ENCODE measurements around the gene OSGIN1.

The OSGIN1 gene, protein sequence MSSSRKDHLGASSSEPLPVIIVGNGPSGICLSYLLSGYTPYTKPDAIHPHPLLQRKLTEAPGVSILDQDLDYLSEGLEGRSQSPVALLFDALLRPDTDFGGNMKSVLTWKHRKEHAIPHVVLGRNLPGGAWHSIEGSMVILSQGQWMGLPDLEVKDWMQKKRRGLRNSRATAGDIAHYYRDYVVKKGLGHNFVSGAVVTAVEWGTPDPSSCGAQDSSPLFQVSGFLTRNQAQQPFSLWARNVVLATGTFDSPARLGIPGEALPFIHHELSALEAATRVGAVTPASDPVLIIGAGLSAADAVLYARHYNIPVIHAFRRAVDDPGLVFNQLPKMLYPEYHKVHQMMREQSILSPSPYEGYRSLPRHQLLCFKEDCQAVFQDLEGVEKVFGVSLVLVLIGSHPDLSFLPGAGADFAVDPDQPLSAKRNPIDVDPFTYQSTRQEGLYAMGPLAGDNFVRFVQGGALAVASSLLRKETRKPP

DNA sequence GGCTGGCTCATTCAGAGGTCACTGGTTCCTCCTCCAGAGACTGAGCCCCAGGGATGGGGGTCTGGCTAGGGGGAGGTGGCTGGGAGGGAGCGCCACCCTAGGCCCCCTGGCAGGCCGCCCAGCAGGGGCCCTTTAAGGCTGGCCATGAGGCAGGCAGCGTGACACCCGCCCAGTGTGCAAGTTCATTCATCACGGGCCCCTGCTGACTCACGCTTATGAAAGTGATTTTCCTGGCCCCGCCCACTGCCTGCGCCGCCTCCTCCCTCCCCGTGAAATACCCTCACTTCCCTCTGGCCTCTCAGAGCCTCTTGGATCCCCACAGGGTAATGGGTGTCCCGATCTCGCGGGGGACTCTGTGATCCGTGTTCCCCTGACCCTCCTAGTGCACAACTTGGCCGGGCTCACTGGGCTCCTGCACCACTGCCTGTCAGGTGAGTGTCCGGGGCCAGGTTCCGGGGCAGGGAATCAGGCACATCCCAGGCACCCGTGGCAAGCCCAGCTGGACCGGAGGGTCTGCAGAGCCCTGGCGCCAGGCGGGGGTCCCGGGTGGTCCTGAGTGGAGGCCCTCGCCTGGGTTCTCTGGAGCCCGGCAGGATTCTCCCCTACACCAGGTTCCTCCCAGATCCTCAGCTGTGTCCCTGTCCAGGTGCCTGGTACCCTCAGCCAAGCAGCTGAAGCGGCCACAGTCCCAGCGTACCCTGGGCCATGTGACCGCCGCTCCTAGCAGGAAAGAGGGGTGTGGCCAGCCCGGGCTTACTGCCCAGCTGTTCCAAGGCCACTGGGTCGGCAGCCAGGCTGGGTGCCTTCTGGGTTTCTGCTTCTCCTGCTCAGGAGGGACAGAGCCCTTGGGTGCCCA, at the start of gene OSGIN1:
TSS of gene OSGIN1 (plus strand) at position 301 of the 856 bp plus-strand sequence. CDS start 4,432 bp downstream, outside the sequence.
- DNase-seq (ENCODE audit: low read depth in 2 of 2): peak; percentile 83 to 85

DNA sequence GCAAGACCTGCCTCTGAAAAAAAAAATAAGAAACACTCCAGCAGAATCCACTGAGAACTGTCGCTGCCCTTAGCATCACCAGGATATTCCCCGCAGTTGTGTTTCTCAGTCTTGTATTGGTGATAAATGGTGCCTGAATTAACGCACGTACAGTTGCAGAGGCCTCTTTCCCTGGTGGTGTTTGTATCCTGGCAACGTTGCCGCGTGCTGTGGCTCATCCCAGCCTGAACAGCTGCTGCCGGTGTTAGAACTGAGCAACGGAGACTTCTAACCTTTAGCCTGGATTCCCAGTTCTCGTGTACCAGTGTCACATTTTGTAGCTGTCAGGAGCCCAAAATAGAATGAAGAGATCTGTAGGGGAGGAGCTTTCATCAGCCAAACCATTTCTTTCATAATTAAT, 49.3 kb upstream of the OSGIN1 start:
- no peak for DNase-seq (ENCODE audit: low read depth in 2 of 2)

DNA sequence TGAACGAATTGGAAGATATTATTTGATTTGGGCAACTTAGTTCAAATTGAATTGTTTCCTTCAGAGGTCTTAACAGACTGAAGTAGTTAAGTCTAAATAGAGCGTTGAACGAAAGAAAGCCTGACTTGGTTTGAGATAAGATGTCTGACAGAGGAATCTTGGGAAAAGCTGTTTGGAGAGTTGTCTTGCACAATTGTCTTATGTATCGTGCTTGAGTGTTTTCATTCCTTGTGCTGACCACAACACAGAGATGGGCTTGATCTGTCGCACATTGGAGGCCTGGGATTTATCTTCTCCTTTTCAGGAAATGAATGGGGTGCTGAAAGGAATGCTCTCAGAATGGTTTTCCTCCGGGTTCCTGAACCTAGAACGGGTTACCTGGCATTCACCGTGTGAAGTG, 46.4 kb upstream of the OSGIN1 start:
- no peak for DNase-seq (ENCODE audit: low read depth in 2 of 2)

DNA sequence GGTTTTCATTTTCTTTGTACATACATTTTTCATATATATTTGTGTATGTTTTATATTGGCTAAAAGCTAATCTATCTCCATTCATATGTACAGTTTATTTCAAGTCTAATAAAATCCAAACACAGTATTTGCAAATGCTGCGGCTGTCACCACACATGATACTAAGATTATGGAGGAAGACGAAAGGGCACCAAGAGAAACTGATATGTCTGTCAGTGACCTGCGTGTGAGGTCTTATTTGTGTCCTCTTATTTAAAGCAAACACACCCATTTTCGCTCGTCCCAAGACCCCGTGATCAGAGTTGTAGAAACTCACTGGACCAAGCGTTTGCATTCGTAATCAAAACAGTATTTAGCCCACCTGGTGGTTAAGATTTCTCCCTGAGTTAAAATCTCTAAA, 45.9 kb upstream of the OSGIN1 start:
- DNase-seq (ENCODE audit: low read depth in 2 of 2): no peak

DNA sequence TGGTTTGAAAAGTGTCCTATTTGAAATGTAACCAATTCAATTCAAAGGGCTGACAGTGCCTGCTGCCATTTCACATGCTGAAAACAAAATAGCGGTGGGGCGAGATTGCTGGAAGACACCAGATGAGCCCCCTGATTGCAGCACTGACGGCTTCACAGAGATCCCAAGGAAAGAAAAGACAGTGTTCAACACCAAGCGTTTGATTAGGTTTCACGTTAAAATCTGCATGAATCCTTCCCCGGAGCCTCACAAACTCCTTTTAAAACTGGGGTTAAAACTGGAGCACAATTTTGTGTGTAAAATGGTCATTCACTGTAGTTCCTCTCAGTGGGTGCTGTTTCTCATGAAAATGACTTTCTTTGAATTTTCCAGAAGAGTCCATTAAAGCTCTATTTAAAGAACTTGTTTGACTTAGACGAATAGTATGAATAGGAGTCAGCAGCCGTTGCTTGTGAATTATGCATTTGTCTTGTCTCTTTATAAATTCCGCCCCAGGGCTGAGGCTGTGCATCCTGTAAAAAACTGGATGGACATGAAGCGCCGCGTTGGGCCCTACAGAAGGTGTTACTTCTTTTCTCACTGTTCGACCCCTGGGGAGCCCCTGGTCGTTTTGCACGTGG, 45.3 kb upstream of the OSGIN1 start:
- no peak for DNase-seq (ENCODE audit: low read depth in 2 of 2)

DNA sequence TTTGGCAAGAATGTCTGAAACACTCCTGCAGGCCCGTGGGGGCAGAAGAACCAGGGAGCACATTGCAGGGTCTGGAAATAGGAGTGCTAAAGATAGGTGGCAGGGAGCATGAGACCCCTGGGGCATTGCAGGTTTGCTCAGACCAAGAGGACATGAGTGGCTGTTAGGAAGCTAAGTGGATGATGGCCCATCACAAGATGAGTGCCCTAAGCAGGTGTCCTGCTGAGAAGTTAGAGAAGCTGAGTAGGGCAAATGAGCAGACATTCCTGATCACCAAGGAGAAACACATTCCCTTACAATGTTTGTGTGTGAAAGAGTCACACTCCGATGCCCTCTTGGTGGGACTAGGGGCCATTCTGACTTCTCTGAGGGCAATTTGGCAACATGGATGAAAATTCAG, 44.2 kb upstream of the OSGIN1 start:
- no peak for DNase-seq (ENCODE audit: low read depth in 2 of 2)

DNA sequence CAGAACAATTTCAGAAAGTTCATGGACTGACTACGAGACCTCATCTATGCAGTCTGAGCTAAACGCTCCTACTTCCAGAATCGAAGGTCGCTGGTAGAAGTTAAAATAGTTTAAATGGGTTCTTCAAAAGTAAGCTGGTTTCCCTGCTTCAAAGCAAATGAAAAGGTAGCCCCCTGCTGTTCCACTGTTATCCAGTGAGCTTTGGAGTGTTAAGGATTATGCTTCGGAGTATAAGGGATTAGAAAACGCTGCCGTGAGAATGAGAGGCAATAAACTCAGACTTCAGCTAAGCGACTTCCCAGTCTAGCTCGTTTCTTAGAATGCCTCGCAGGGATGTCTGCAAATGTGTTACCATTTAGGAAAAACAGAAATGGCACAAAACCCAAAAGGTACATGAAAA, 41.8 kb upstream of the OSGIN1 start:
- DNase-seq (ENCODE audit: low read depth in 2 of 2): no peak

DNA sequence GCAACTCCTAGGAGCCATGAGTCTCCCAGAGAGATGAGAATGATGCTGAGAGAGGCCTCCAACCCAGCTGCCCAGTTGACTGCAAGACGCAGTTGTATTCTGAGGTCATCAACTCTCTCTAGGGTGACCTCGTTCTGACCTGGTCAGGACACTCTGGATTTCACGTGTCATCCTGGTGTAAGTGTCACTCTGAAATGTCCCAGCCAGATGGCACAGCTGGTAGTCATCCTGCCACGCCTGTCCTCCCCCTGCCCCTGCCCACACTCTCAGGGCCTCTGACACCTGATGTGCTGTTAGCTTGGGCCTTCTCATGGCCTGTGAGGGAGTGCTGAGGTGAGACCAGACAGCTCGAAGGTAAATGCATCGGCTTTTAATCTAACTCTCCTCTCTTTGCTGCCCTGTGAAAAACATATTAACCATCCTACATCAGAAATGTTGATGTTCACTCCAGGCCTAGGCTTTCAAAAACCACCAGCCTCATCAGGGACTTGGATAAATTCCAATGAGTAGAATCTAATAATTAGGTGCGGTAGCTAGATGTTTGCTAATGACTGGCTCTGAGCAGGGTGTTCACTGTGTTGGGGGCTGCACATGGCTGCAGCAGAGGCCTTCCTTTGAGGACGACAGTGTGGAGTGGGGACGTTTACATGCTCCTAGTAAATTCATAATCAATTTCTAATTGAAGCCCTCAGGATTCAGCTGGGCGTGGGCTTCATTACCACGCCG, 40.4 kb upstream of the OSGIN1 start:
- no peak for DNase-seq (ENCODE audit: low read depth in 2 of 2)

DNA sequence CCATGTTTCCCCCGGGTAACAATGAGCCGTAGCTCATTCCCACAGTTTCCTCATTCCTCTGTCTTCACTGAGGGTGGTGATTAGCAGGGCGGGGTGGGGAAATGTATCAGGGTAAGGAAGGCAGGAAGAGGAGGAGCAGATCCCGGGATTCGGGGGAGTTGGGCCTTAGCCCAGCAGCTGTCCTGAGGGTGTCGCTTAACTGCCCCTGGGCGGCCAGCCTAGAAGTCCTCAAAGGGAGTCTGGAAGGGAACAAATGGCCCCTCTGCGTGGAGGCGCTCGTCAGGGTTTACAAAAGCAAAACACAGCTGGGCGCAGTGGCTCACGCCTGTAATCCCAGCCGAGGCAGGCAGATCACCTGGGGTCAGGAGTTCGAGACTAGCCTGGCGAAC, 39.8 kb upstream of the OSGIN1 start:
- DNase-seq (ENCODE audit: low read depth in 2 of 2): no peak

DNA sequence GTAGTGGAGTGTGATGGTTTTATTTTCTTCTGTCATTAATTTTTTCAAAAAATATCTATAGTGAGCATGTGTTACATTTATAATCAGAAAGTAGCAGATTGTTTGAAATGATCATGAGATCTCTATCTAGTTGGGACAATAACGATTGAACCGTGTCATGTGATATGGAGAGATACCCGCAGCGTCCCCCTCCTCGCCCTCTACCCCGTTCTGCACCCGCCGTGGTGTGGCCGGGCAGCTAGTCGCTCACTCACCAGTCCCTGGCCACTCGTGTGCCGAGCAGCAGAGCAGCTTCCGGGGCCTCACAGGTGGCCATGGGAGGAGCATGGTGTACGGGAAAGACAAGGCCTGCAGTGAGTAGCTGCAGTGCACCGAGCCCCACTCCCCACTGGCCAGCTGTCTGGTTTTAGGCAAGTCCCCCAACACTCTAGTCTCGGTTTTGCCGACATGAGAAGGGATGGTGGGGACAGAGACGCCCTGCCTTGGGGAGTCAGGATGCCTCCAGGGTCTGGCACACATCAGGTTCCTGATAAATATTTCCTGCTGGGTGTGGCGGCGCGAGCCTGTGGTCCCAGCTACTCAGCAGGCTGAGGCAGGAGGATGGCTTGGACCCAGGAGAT, 38.8 kb upstream of the OSGIN1 start:
- DNase-seq (ENCODE audit: low read depth in 2 of 2): no peak

DNA sequence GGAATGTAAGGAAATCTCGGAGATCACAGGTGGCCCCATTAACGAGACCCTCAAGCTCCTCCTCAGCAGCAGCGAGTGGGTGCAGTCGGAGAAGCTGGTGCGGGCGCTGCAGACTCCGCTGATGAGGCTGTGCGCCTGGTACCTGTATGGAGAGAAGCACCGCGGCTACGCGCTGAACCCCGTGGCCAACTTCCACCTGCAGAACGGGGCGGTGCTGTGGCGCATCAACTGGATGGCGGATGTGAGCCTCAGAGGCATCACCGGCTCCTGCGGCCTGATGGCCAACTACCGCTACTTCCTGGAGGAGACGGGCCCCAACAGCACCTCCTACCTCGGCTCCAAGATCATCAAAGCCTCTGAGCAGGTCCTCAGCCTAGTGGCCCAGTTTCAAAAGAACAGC, 38.0 kb upstream of the OSGIN1 start:
- no peak for DNase-seq (ENCODE audit: low read depth in 2 of 2)

DNA sequence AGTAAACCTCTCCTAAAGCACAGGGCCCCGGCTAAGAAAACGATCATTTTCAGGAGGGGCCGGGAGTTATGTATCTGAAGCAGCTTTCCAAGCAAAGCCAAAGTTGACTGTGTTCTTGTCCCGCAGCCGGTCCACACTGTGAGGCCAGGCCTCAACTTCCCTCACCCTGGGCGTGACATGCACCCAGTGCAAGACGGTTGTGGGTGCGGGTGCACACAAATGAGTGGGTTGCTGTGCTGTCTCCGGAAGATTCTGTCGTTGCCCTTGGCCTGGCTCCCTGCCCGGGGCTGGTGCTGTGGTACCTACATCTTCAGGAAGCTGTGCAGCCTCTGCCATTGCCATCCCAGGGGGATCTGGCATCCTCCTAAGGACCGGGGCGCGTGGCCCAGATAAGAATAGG, 37.5 kb upstream of the OSGIN1 start:
- no peak for DNase-seq (ENCODE audit: low read depth in 2 of 2)

DNA sequence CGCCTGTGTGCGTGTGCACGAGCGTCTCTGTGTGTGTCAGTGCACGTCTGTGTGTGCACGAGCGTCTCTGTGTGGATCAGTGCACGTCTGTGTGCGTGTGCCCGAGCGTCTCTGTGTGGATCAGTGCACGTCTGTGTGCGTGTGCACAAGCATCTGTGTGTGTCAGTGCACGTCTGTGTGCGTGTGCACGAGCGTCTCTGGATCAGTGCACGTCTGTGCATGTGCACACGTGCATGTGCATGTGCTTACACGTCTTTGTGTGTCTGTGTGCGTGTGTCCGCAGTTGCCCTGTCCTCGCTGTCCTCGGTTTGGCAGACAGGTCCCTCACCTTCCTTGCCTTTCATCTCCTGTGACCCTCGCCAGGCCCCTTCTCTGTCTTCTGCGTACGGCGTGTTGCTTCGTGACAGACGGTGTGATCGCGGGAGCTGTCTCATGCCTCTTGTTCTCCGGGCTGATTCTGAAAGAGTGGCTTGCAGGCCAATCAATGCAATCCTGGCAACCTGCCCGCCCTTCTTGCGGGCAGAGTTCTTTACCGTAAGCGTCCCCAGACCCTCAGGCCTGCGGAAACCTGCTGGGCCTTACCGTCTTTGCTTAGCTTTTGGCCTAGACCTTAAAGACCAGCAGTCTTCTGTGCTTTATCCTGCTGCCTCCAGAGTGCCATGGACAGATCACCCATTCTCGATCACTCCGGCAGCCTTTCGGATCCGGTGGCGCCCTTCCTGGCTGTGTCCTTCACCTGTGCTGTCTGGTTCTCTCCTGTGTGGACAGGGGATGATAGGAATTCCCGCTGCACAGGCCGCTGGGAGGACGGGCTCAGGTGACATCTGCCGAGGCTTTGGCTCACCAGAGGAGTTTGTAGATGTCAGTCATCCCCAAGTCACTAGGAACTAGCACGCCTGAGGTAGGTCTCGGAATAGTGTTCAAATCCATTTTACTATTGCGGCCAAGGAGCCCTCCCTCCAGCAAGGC, 35.6 kb upstream of the OSGIN1 start:
- no peak for DNase-seq (ENCODE audit: low read depth in 2 of 2)

DNA sequence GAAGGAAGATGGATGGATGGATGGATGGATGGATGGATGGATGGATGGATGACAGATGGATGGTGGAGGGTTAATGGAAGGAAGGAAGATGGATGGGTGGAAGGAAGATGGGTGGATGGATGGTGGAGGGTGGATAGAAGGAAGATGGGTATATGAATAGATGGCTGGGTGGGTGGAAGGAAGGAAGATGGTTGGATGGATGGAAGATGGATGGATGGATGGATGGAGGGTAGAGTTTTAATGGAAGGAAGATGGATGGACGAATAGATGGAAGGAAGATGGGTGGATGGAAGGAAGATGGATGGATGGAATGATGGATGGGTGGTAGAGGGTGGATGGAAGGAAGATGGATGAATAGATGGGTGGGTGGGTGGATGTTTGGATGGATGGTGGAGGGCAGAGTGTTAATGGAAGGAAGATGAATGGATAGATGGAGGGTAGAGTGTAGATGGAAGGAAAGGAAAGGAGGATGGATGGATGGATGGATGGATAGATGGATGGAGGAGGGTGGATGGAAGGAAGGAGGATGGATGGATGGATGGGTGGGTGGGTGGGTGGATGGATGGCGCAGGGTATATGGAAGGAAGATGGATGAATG, 32.0 kb upstream of the OSGIN1 start:
- DNase-seq (ENCODE audit: low read depth in 2 of 2): no peak

DNA sequence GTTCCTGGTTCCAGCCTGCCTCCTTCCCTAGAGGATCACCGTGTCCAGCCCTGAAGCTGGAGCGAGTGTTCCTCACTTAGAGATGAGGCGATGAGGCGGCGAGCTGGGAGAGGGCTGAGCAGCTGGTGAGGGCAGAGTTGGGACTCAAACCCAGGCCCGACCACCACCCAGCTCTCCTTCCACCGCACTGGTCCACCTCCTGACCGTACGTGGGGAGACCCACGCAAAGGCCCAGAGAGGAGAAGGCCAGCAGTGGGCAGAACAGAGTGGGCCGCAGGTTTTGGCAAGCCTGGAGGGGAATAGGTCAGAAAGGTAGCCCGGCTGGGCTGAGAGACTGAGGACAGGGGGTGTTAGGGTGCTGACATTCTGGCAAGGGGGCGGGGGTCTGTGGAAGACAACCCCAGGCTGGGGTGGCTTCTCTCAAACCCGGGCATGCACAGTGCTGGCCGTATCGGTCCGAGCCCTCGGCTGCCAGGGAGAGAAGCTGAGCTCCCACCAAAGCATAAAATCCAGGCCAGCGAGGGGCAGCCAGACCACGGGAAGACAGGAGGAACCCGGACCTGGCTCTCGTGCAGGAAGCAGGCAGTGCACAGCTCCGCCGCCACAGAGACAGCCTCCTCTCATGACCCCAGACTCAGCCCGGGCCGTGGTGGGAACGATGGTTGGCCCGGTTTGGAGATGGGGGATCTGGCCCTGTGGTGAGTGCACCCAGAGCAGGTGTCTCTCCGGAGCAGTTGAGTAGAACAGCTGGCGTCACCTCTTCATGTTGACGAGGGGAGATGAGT, 29.3 kb upstream of the OSGIN1 start:
- no peak for DNase-seq (ENCODE audit: low read depth in 2 of 2)

DNA sequence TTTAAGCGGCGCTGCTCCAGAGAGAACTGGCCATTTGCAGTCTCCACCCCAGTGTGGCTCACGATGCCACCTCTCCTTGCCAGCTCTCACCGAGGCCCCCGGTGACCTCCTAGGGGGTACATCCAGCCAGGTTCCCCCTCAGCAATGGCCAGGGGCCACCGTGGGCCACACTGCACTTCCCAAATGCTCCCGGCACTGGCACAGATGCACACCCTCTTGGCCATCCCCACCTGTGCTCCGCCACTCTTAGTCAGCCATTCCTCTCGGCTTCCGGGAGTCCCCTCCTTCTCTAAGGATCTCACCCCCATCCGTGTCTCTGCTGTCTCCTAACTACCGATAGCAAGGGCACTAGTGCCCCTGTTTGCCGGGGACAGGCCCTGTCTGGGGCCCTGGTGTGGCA, 28.4 kb upstream of the OSGIN1 start:
- DNase-seq (ENCODE audit: low read depth in 2 of 2): no peak

DNA sequence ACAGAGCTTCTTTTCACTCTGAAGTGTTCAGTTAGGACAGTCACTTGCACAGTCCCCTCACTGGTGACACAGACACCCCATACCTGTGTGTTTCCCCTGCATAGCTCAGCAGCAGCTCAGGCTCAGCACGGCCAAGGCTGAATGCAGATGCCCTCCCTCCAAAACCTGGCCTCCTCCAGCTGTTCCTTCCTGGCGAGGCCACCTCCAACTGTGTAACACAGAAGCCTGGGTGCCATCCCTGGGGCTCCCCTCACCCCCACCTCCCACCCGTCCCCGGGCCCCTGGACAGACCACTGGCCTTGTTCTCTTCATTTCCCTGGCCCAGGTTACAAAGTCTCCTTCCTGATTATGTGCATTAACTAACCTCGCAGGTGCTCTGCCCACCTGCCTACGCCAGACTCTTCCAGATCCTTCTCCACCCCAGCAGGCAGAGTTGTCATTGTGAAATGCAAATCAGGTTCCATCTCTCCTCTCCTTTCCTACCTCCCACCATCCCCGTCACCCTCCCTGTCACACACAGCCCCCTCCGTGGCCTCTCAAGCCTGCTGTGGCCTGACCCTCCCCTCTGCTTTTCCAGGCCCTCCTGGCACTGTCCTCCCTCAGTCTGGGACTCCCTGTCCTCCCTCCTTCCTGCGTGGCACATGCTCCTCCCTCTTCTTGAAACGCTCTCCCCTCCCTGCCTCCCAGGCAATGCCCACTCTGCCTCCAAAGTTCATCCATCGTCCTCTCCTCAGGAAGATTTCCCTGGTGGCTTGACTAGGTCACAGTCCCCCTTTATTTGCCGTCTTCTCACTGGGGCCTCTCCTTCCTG, 27.7 kb upstream of the OSGIN1 start:
- DNase-seq (ENCODE audit: low read depth in 2 of 2): no peak
